Activated T-cell treated with anti-CD3 and anti-CD28 coated beads, Interleukin-2, amount 50 U/mL, for 48 hours (primary cell): ENCODE data around the gene CENPVL3.
"Not testable (repeated sequence)": the region's sequence is repeated elsewhere in the genome, so short reads cannot be mapped to it uniquely, and the experiment has no call there.

Experiments
- DNase-seq, 2 experiments: peaks; one replicate each; pipeline ENCODE4 v3.0.0-alpha.2; 2020

CENPVL3 gene

DNA sequence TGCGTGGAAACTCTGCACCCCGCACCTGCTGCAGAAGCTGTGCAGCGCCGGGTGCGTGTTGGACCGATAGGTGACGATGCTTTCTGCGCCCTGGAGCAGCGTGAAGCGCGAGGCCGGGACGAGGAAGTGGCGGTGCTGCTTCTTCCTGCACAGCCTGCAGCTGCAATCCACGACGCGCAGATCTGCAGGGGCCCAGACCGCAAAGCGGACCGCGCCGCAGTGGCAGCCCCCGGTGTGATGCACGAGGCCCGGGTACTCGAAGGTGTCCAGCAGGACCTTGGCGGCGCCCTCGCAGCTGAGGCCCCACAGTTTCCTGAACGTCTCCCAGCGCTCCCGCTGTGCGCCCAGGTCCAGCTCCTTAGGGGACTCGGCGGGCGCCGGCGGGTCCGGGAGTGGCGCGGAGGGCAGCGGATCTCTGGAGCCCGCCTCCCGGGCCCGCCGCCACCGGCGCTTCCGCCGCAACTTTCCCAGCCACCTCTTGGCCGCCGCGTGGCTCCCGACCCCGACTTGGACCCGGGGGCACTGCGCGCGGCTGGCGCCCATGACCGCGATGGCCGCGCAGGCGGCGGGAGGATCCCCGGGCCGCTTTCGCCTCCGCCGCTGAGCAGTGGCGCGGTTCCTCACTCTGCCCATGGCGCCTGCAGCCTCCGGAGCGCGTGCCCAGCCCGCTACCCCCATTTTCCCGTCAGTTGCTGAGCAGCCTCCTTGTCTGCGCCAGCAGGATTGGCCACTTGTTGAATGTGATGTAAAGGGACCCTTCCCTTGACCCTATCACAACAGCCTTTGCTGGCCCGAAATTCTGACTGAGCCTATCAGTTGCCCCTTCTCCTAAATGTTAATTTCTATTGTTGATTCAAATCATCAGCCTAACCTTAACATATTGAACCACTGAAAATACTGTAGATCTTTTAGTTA is at the start of gene CENPVL3:
CENPVL3 (minus strand) TSS at position 672 of the 915 bp plus-strand sequence; CDS start at position 633, 39 bp downstream.
- not testable (repeated sequence) for DNase-seq

GRCh38 chrX:51665981-51666380 is 47.3 kb upstream of the CENPVL3 start:
- no peak for DNase-seq

DNA sequence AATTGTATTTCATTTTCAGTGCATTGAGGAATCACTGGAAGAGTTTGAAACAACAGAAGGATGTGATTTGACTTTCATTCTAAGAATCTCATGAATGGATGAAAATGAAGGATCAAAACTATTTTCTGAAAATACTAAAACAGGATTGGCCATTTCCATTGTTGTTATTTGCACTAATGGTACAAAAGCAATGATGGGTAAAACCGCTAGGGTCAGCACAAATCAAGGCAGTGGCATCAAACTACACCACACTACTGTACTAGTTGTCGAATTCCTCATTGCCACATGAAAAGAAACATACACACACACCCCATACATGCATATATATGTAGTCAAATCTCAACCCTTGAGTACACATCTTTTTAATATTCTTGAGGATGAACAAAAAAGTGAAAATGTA is 24.7 kb upstream of the CENPVL3 start:
- DNase-seq: no peak

GRCh38 chrX:51641421-51642021 is 22.8 kb upstream of the CENPVL3 start:
- no peak for DNase-seq

DNA sequence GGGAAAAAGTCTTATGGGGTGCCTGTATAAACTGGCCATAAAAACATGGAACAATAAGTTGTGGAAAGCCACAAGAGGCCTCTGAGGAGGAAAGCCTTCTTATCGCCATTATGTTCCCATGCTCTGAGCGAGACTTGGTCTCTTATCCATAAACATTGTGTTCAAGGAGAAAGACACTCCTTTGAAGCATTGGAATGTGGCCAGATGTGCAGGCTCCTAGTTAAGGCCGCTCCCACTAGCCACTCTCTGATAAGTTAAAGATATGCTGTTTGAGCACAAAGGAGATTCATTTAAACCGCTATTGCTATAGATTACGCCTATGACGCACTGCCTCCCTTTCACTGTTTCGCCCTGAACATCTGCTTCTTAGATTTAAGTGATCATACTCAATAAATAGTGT is 17.8 kb upstream of the CENPVL3 start:
- DNase-seq: not testable (repeated sequence)

DNA sequence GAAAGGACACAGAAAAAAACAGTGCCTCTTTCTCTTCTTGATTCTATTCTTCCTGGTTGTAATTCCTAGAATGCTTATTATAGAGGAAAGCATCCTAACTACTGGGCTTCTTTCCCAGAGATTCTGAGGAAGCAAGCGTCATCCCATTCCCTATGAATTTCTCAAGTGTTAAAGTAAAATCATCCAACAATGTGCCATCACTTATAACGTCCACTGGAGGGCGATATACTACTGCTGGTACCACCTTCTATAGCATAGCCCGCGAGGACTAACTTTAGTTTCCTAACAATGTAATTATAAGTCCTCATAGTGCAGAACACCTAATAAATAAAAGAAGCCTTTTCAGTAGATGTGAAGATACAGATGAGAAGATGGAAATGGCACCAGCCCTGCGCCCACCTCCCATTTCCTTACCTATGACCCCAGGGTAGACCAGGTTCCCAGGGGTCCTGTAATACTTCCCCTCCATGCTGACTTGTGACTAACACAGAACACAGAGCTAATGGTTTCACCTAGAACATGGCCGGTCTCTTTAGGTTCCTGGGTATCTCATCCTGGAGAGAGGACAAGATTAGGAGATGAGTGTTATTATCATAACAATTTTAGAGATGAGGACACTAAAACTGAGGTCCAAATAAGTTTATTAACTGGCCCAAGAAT is 4.2 kb downstream of the CENPVL3 start:
- DNase-seq: no peak

GRCh38 chrX:51608766-51609165 is 9.9 kb downstream of the CENPVL3 start:
- no peak for DNase-seq

- DNase-seq: peak; percentile 21
Observed at GRCh38 chrX:51608126-51608525, 10.6 kb downstream of the CENPVL3 start.

GRCh38 chrX:51606446-51606845 is 12.3 kb downstream of the CENPVL3 start:
- no peak for DNase-seq

DNA sequence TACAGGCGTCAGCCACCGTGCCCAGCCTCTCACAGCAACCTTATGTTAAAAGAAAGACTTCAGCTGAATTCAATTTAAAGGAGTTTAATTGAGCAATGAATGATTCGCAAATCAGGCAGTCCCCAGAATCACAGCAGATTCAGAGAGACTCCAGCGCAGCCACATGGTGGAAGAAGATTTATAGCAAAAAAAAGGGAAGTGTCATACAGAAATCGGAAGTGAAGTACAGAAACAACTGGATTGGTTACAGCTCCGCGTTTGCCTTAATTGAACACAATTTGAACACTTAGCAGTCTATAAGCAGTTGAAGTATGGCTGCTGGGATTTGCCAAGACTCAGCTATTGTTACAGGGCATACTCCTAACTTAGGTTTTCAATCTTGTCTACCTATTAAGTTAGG is 19.8 kb downstream of the CENPVL3 start:
- no peak for DNase-seq

GRCh38 chrX:51571874-51572273 is 46.8 kb downstream of the CENPVL3 start:
- no peak for DNase-seq

DNA sequence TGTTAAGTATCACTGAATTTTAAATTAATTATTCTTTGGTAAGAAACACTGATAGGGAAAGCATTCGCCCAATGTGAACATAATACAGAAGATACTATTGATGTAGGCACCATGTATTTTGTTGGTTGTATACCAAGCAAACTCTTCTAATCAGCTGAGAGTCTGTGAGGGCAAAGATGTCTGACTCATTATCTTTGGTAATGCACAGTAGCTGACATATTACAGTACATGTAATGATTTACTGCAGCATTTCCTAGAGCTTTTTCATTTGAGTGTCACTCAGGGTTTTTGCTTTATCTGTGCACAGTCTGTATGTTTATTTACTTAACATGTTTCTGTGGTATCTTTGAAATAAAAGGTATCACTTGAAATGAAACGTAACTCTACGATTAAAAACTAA is 49.2 kb downstream of the CENPVL3 start:
- DNase-seq: no peak

DNA sequence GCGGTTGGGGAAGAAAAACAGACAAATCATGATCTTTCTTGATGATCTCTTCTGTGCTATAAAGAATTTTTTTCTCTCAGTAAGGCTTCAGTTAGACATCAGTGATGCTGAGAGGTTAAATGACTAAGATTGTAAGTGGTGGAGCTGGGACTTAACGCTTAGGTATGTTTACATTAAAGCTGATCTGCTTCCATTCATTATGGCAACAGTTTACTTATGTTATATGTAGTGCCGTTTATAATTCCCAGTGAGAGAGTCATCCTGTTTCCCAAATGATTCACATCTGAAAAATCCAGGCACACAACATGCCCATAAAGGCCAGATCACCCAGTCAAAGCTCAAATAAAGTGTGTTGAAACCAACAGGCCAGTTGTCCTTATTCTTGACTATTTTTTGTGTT is 50.1 kb downstream of the CENPVL3 start:
- no peak for DNase-seq
